ENCODE measurements around the gene EFNA2. TPM values are rescaled to one million over a fixed set of nuclear protein-coding genes. Genes with fewer than 3 reads are reported as not detected.

EFNA2 gene
- total RNA-seq, 1 donor from 2014 or later: 3.8 TPM

DNA sequence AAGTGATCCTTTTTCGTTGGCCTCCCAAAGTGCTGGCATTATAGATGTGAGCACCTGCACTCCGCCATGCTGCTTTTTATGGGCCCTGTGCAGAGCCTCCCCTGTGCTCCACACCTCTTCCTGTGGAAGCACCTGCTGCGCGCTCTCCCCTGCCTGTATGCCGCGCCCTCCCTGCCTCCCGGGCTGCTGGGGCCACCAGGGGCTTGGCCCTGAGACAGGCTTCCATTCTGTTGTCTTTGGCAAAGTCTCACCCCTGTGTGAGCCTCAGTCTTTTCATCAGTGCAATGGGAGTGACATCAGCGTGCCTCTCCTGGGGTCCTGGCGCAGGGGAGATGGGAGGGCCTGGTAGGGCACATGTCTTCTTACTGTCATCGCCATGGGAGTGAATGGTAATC lies 9.0 kb upstream of the EFNA2 start:
- Mint-ChIP-seq H3K27me3 (ENCODE audit: unreplicated experiment) (no peaks in the 10 kb centered on the region), H3K9me3 (ENCODE audit: unreplicated experiment) (no peaks in the 10 kb centered on the region), H3K36me3 (ENCODE audit: unreplicated experiment) (peaks cover 26% of the 10 kb centered on the region), H3K4me1 (ENCODE audit: unreplicated experiment) (peaks cover 31% of the 10 kb centered on the region), H3K4me3 (ENCODE audit: unreplicated experiment) (peak overlapping the region; percentile 74), H3K27ac (ENCODE audit: unreplicated experiment) (peak overlapping the region; percentile 59)
- TF ChIP-seq CTCF (IDR thresholded peaks at IDR 0.05): no peak
- DNase-seq (ENCODE audit: extremely low spot score, unreplicated experiment): no peak

DNA sequence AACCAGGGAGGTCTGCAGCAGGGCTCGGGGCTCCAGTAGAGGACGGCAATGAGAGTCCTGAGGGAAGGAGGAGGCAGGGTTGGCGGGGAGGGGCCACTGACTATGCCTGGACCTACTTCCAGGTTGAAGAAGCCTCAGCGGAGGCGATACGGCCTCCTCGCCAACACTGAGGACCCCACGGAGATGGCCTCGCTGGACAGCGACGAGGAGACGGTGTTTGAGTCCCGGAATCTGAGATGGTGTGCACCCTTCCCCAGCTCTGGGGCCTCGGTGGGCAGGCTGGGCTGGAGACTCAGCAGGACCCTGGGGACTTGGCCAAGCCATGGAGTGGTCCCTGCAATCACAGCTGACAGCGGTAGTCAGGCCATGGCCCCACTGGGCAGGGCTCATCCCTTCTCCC lies 8.6 kb upstream of the EFNA2 start:
- Mint-ChIP-seq H3K9me3 (ENCODE audit: unreplicated experiment) (no peaks in the 10 kb centered on the region), H3K4me3 (ENCODE audit: unreplicated experiment) (peak overlapping the region; percentile 74)

GRCh38 chr19:1278074-1278473 lies 7.6 kb upstream of the EFNA2 start:
- Mint-ChIP-seq H3K36me3 (ENCODE audit: unreplicated experiment) (peaks cover 14% of the 10 kb centered on the region), H3K27ac (ENCODE audit: unreplicated experiment) (peak overlapping the region; percentile 18), H3K27me3 (ENCODE audit: unreplicated experiment) (no peaks in the 10 kb centered on the region), H3K4me3 (ENCODE audit: unreplicated experiment) (no peak overlapping the region), H3K4me1 (ENCODE audit: unreplicated experiment) (peaks cover 20% of the 10 kb centered on the region), H3K9me3 (ENCODE audit: unreplicated experiment) (no peaks in the 10 kb centered on the region)
- DNase-seq (ENCODE audit: extremely low spot score, unreplicated experiment): no peak
- TF ChIP-seq CTCF (IDR thresholded peaks at IDR 0.05): no peak

More for the DNA sequence above, 8.6 kb upstream of the EFNA2 start:
- no peak for TF ChIP-seq CTCF (IDR thresholded peaks at IDR 0.05)
- no peak for DNase-seq (ENCODE audit: extremely low spot score, unreplicated experiment)
- Mint-ChIP-seq H3K36me3 (ENCODE audit: unreplicated experiment) (peaks cover 22% of the 10 kb centered on the region), H3K27ac (ENCODE audit: unreplicated experiment) (peak overlapping the region; percentile 59), H3K27me3 (ENCODE audit: unreplicated experiment) (no peaks in the 10 kb centered on the region), H3K4me1 (ENCODE audit: unreplicated experiment) (peaks cover 27% of the 10 kb centered on the region)

DNA sequence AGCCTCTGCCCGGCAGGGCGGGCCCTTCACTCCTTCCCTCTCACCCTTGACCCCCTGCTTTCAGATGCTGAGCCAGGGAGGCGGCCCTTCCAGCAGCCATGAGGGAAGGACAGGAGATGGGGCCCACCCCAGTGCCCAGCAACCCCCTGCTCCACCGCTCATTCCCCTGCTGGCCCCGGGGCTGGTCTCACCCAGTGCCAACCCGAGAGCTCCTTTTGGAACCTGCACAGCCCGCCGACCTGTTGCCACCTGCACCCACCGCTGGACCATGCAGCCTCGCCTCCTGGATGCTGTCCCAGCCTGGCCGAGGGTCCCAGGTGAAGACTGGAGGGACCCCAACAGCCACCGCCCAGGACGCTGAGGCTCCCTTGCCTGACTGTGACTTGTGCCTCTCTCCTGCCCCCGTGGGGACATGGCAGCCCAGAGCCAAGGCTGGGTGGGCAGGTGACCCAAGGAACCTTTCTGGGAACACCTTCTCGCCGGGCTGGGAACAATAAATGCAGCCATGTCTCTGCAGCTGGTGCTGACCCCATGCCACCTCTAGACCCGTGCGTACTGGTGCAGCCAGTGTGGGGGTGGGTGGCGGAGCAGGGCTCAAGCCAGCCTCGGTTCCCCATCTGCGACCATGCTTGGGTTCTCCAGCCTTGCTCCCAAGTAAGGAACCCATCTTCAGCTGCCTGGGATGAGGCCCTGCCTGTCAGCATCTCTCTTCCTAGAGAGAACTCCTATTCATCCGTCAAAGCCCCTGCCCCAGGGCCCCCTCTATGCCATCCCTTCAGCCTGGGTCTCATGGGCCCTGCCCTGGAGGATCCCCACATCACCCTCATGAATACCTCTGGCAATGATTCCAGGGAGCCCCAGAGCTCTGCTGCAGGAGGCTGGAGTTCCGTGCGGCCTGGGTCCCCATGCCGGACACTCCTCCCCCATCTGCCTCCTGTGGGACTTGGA lies 6.7 kb upstream of the EFNA2 start:
- DNase-seq (ENCODE audit: extremely low spot score, unreplicated experiment): no peak
- Mint-ChIP-seq H3K27me3 (ENCODE audit: unreplicated experiment) (peaks cover under 1% of the 10 kb centered on the region), H3K36me3 (ENCODE audit: unreplicated experiment) (peaks cover 8% of the 10 kb centered on the region), H3K4me3 (ENCODE audit: unreplicated experiment) (no peak overlapping the region), H3K9me3 (ENCODE audit: unreplicated experiment) (no peaks in the 10 kb centered on the region), H3K4me1 (ENCODE audit: unreplicated experiment) (peaks cover 14% of the 10 kb centered on the region), H3K27ac (ENCODE audit: unreplicated experiment) (no peak overlapping the region)
- TF ChIP-seq CTCF (IDR thresholded peaks at IDR 0.05): no peak

DNA sequence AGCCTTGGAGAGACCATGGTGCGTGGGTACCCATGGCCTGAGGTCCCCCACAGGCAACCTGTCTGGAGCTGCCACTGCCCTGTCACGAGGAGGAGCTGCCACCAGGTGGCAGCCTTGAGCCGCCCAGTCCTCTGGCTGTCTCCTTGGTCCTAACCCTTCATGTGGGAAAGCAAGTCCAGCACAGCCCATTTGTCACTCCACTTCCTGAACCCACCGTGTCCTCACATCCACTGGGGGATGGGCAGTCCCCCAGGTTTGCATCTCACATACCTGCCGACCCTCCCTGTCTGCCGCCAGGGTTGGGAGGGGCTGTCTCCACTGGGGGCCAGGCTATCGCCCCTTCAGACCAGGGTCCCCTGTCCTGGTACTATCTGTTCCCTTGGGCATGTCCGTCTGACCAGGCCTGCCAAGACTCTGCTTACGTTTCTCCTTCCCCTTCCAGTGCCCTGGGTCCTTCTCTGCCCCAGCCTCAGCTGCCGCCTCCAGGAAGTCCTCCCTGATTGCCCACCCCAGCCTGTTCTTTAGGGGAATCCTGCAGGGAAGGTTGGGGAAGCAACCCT lies 5.8 kb upstream of the EFNA2 start:
- Mint-ChIP-seq H3K27me3 (ENCODE audit: unreplicated experiment) (peaks cover 8% of the 10 kb centered on the region), H3K4me3 (ENCODE audit: unreplicated experiment) (peak overlapping the region; percentile 33), H3K36me3 (ENCODE audit: unreplicated experiment) (peaks cover 4% of the 10 kb centered on the region), H3K4me1 (ENCODE audit: unreplicated experiment) (peaks cover 13% of the 10 kb centered on the region), H3K9me3 (ENCODE audit: unreplicated experiment) (no peaks in the 10 kb centered on the region), H3K27ac (ENCODE audit: unreplicated experiment) (no peak overlapping the region)
- peak; percentile 96 for DNase-seq (ENCODE audit: extremely low spot score, unreplicated experiment)
- TF ChIP-seq CTCF (IDR thresholded peaks at IDR 0.05): peak; percentile 97

Data from osteocyte (in vitro differentiated cells).